LoVo (cell line): ENCODE data around the gene SECISBP2L.

Source experiments
- DNase-seq: peaks from one replicate; pipeline ENCODE4 v3.0.0-alpha.2; 2016; ENCODE audit warnings: low spot score

Gene SECISBP2L

DNA sequence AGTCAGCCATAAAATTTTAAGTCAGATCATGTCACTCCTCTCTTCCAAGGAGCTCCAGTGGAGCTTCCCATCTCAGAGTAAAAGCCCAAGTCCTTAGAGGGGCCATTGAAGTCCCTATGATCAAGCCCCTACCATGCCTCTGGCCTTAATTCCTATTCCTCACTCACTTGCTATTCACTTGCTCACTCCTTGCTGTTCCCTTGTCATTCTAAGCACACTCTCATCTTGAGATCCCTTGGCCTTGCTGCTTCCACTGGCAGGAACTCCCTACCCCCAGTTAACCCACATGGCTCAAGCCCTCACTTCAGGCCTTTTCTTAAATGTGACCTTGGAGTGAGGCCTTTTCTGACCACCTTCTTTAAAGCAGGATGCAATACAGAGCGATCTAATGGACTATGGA is 12.3 kb upstream of the SECISBP2L start:
- DNase-seq, result no peak

DNA sequence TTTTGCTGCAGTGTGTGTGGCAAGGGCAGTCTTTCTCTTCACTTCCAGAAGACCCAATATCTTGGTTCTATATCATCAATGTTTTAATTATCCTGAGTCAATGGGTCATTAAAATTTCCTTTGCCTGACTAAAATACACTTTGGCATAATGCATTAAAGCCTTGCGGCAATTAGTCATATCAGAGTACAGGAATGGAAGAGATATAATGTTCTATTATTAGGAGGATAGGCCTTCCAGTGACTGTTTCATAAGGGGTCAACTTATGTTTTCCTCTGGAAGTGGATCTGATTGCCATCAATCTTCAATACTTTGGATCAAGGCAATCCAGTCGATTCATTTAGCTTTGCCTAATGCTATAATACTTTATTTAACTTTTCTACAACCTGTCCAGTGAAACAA is 9.4 kb upstream of the SECISBP2L start:
- no peak for DNase-seq

DNA sequence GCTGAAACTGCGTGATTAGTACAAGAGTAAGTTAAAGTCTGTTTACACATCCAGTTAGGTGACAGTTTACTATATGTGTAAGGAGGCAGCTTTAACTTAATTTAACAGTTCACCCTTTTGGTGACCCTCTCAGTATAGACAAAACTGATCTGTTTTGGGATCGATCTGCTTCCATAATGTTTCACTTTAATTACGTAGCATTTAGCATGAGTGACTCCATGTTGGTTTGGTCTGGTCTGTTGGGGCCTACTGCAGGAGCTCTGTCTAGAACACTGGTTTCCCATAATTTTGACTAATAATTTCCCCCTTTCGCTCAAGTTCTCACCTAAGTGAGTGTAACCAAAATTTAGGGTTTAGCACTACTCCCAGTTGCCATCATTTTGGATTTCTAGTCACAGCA is 6.4 kb upstream of the SECISBP2L start:
- no peak for DNase-seq

DNA sequence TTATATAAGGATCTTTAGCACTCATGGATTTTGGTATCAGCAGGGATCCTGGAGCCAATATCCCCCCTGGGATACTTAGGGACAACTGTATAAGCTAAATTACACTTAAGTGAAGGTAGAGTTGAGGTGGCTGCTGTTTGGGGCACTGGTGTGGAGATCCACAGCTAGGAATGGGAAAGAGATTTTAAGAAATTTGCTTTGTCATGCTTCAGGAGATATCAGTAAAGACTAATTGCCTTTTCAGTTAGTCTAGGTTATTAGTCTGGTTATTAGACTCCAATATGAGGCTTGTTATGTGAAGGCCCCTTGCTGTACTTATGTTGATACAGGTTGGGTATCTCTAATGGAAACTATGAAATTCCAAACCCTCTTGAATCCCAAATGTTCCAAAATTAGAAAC is 1.2 kb upstream of the SECISBP2L start:
- DNase-seq, result no peak

DNA sequence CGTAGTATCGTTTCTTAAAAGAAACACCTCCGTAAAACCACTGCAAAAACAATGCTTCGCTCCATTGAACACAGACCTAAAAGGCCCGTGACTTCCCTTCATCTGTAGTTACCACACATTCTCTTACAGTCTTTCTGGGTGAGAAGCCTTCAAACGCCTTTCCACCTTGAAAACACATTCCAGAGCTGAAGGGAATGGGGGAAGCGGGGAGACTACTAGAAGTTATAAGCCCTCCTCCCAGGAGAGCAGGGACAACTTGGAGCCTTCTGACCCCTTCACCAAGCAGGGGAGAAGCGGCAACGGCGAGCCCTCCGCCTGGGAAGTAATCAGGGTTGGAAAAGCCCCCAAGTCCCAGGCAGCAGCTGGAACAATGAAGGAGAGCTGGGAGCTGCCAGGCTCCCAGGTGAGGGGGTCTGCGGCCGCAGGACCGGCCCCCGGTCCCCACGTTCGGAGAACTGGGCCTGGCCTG is 461 bp downstream of the SECISBP2L start:
- peak; percentile 40 for DNase-seq

DNA sequence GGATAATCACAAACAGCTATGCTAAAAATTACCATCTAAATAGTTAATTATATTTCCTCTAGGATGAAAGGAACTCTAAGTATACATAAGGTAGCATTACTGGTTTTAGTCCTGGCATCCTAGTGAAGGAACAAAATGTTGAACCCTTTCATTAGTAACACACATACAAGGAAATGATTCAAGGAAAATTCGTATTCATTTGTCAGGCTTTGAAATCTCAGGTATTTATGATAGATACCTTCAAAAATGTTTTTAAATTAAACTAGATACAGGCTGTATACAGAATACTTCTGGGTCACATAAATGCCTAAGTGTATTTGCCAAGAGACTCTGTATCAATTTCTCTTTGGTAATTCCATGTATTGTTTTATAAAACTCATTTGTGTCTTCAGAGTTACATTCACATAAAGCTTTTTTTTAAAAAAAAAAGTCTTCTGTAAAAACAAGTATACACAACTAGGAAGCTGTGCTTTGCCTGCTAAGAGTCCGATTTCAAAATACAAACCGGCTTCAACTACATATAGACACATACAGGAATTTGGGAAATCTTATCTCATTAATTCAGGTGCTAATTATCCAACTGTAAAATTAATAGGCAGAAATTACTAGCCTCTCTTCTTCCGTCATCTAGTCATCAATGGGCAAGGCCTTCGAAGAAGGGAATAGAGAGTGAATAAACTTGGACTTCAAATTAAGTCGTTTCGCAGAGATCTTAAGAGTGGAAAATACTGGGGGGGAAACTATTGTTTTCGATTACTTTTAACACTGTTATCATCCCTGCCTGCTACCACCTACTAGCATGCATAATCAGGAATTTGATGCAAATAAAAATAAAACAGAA is 1.3 kb downstream of the SECISBP2L start:
- peak; percentile 24 for DNase-seq

DNA sequence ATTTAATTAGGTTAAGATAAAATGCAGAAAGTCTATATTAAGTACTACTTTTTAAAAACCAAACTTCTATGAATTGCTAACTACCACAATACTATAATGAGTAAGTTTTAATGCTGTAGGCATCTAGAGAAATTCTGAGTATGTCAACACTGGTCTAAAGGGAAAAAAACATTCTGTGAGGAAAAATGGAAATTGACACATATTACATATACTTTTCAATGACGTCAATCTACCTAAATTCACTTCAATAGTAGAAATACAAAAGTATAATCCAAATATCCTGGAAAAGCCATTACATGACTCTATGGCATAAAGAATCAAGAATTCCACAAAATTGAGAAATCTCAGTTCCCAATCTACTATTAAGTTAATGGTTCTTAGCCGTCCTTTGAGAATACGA is 2.2 kb downstream of the SECISBP2L start:
- no peak for DNase-seq

DNA sequence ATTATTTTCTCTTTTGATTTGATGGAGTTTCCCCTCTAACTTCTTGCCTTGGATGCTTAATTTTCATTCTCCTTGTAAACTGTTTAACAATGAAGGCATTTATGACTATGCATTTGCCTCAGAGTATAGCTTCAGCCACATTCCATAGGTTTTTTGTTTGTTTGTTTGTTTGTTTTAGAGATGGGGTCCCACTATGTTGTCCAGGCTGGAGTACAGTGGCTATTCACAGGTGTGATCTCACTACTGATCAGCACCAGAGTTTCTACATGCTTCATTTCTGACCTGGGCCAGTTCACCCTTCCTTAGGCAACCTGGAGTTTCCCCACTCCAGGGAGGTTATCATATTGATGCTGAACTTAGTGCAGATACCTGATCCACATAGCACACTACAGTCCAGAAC is 4.1 kb downstream of the SECISBP2L start:
- no peak for DNase-seq

DNA sequence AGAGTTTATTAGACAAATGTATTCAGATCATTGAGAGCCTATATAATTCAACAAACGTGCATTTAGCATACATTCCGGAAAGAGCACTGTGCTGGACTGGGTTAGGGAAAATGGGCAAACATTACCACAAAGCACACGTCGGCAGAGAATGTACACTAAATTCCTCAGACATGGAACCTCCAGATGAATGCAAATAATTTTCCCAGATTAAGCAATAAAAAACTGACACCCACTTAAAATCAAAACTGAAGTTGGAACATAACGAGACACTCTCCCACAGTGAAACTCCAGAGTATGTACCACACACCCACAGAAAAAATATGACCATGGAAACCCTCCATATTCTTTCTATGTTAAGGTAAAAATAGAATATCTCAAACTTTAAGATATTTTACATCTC is 4.8 kb downstream of the SECISBP2L start:
- DNase-seq, result no peak

DNA sequence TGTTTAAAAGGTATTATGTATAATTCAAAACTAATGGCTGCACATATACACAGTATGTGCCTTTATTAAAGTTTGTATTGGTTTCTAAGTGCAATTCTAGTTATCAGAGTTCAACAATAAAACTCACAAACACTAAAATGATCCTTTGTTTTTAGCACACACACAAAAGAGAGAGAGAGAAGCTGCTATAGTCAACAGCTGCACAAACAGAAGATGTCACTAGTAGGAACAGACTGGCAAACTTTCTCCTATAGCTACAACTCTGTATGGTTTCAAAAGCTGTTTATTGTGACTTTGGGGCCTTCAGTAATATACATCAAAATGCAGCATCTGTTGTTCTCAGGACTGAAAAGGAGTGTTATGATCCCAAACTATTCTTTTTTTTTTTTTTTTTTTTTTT is 6.1 kb downstream of the SECISBP2L start:
- no peak for DNase-seq

DNA sequence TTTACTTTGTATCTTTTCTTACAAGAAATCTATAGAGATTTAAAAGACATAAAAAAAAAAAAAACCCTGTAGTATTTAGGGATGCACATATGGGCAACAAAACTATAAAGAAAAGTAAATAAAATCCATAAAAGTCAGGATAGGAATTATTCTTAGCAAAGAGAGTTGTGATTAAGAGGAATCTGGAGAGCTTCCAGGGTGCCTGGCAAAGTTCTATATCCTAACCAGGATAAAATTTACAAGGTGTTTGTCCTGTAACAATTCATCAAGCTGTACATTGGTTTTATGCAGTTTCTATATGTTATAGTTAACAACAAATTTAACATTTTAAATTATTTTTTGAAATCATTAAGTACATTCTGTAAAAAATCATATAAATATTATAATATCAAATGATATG is 7.9 kb downstream of the SECISBP2L start:
- no peak for DNase-seq

DNA sequence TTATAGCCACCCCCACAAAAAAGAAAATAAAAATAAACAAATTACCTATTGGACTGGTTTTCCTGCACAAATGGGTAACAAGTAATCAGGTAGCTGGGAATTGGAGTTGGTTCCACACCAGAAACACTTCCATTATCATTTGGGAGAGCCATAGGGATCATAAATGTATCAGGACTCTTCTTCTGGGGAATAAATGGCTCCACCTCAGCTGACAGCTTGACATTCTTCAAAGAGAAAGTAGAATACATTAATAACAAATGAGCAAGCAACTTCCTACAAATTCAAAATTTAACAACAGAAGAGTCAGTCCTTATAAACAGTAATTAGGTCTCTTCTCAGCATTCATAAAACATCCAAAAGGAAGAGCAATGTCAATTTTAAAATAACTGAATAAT is 8.7 kb downstream of the SECISBP2L start:
- DNase-seq, result no peak

DNA sequence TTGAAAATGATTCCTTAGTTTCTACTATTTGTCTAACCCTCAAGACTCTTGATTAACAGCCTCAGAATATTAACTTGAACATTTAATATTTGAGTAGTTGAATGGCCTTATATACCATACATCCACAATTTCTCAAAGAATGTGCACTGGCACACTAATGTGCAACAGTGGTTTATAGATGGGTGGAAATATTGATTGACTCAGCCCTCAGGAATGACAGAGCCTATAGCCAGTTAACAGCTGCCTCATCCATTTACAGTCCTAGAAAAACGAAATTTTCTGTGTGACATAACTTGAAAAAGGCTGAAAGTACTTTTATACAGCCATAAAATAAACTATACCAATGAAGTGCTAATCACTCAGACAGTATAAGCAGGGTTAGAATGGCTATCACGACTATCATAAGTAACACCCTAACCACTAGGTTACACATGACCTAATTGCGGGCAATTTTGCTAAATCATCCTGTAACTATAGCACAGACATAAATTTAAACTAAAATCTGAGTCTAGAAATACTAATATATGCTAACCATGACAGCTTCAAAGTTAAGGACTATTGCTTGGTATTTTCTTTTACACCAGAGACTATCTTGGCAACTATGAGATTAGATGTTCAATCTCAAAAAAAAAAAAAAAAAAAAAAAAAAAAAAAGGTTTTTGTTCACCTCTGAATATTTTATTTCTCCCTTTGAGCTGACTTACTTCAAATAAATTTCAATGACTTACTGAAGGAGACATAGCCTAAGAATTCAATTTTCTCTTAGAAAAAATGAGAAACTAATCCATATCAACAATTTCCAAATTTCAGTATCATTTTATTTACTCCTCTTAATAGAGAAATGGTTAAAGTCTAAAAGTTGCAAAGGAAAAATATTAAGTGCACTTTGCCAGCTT is 9.3 kb downstream of the SECISBP2L start:
- DNase-seq, result no peak

DNA sequence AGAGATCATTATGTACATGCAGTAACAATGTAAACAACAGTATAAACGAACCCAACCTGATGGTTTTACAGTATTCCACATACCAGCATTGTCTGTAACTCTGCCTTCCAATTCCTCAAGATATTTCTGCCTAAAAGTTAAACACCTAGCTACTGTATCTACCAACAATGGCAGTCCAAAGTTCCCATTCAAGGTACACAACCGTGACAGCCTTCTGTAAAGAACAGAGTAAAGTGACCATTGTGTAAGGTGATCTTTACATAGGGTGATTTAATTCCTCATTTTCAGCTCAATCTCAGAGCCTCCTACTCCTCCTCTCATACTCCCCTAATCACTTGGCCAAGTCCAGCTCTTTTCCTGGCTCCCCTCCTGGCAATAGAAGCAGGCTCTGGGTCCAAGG is 10.4 kb downstream of the SECISBP2L start:
- no peak for DNase-seq

DNA sequence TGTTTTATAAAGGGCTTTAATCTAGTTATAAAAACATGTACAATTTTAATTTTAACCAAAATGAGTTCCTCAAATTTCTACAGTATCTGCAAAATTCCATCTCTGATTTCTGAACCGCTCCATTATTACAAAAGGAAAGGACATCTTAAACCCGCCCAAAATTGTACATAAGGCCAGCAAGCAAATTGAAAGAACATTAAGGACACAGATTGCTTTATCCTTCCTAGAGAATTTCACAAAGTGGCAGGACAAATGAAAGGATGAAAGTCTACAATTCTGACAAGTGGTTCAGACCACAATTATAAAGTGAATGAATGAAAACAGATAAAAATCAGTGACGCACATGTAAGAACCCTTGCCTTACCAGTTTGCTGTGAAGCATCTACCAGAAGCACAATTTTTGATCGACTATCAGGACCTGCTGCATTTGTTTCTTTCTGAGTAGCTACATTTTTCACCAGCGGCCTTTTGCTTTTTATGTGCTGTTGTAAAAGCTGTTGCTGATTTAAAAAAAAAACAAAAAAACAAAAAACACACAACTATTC is 13.6 kb downstream of the SECISBP2L start:
- no peak for DNase-seq

DNA sequence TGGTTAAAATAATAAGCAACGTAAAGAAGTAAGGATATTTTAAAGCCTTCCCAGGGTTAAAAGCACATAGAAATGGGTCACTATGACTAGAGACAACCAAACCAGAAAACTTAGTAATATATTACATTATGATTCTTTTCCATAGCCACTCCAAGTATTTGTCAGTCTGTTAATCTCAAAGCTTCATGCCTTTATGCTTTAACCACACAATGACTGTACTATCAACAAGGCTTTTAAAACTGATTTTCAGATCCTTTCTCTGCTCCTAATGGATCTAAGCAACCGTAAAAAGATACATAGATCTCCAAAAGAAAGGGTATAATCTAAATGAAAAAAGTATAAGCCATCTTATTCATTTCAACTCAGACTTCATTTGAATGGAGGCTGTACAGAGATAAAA is 14.4 kb downstream of the SECISBP2L start:
- DNase-seq, result no peak

DNA sequence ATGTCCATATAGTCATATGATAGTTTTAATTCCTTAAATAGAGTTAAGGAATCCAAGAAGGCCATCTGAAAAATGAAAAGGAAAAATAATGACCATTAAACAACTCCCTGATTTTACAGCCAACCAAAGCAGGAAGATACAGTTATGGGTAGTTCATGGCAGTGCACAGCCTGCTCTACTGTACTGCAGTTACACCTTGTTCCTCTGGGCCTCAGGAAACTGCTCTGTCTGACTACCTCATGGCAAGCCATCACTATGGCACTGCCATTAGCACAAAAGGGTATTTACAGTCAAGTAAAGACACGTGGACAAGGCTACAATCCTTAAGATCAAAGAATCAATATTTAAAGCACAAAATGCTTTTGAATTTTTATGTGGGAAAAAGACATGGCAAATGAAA is 19.5 kb downstream of the SECISBP2L start:
- no peak for DNase-seq

DNA sequence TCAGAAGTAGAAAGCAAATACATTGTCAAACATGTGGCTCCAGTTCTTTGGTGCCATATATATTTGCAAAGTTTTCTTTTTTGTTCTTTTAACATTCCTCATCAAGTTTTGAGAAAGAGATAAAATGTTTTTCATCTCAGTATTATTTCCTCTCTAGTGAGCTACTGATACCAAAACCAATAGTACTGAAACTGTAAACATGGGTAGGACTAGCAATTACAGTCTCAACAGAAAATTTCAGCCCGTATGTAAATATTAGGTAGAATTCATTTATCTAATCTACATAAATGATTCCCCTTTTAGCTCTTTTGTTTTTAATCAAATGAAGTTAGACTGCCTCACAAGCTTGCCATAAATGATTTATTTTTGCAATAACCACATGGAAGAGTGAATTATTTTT is 21.4 kb downstream of the SECISBP2L start:
- no peak for DNase-seq

DNA sequence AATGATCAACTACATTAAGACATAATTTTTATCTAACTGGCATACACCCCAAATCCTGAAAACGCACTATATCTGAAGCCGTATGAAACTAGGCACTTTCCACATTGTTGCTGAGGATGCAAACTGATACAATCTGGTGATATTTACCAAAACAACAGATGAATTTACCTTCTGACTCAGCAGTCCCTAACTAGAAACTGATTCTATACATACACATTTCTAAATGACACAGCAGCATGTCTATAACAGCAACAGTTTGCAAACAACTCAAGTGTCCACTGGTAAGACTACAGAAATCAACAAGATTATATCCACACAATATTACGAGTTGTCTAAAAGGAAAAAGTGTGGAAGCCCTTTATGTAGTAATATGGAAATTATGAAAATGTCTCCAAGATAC is 22.9 kb downstream of the SECISBP2L start:
- DNase-seq, result no peak

DNA sequence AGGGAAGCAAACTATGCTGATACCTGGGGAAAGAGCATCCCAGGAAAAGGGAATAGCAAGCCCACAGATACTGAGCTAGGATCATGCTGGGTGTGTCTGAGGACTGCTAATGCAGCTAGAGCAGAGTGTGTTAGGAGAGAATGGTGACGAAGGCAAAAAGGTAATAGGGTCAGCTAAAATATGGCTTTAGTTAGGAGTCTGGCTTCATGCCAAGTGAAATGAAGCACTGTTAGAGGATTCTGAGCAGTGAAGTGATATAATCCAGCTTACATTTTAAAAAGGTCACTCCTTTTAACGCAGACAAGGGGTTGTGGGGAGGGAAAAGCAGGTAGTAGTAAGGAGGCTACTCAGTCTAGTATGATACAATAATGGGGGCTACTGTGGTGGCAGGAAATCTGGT is 30.4 kb downstream of the SECISBP2L start:
- no peak for DNase-seq

DNA sequence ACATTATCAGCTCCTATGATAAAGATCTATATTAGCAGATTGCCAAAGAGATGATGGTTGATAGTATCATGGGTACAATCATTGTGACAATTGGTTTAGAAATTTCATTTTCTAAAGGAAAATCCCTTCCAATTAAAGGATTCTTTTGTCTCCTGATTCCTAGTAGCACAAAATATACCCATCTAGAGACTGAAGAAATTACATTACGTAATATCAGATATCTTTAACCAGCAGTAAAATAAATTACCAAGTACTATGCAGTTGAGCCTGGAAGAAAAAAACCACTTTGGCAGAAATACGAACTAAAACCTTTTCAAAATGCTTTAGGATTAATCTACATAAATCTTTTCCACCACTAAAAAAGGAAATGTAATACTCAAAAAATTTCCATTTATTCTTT is 46.9 kb downstream of the SECISBP2L start:
- DNase-seq, result no peak

DNA sequence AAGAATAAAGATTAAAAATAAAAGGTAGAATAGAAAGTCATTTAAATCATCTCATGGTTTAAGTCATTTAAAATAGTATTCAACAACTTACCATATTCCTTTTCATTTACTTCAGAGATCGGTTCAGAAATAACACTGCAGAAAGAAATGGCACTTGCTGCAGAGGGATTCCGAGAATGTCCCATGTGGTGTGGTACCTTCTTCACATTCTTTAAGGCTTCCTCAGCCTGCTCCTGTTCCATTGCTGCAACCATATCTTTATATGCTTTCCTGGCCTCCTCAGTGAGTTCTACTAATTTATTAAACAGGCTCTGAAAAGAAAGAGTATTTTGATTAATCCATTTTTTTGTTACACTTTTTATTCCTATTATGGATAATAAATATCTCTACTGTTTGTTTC is 50.0 kb downstream of the SECISBP2L start:
- DNase-seq, result no peak

DNA sequence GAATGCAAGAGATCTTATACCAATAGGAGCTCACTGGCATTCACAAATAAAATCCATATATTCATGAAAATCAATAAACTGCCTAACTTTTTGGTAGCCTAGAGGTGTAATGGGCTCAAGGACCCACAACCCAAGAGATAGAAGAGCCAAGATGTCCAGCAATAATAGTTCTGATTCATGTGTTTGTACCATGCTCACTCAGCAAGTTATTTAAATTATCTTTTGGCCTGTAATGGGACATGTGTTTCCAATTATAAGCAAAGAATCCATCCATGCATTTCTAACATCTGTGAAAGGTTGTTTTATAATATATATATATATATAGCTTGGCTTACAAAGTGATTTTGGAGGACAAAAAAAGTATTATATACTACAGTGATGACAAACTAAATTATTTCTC is 52.9 kb downstream of the SECISBP2L start:
- DNase-seq, result no peak
